NCI-H345 treated with DMSO at 0.1 percent for 48 hours (cell line): Measurements from ENCODE around the gene BTBD17.
A peak's percentile ranks its signal among the peaks of the same experiment; 100 is the strongest.

ENCODE experiments used
- DNase-seq: peaks from one replicate; lab custom pipeline; 2025; ENCODE audit not compliant: unreplicated experiment; lab: John Stamatoyannopoulos, UW

The BTBD17 gene

GRCh38 chr17:74359916-74360315 lies 1.8 kb downstream of the BTBD17 start:
- no peak for DNase-seq

- no peak for DNase-seq
Measured at GRCh38 chr17:74358697-74359096, 3.0 kb downstream of the BTBD17 start.

- no peak for DNase-seq
Measured at GRCh38 chr17:74357466-74357809, 4.2 kb downstream of the BTBD17 start.

GRCh38 chr17:74356646-74357465 lies 4.8 kb downstream of the BTBD17 start:
- no peak for DNase-seq

- DNase-seq, result no peak
Measured at GRCh38 chr17:74355065-74355464, 6.6 kb downstream of the BTBD17 start.

GRCh38 chr17:74354561-74354960 lies 7.1 kb downstream of the BTBD17 start:
- no peak for DNase-seq

- no peak for DNase-seq
Measured at GRCh38 chr17:74354123-74354522, 7.5 kb downstream of the BTBD17 start.

GRCh38 chr17:74353446-74354060 lies 8.1 kb downstream of the BTBD17 start:
- DNase-seq, result no peak

GRCh38 chr17:74351552-74352210 lies 10.0 kb downstream of the BTBD17 start:
- no peak for DNase-seq

GRCh38 chr17:74350486-74350885 lies 11.2 kb downstream of the BTBD17 start:
- DNase-seq, result no peak

GRCh38 chr17:74349120-74349519 lies 12.5 kb downstream of the BTBD17 start:
- DNase-seq, result no peak

GRCh38 chr17:74347646-74348045 lies 14.0 kb downstream of the BTBD17 start:
- no peak for DNase-seq

- DNase-seq, result no peak
Measured at GRCh38 chr17:74345433-74346241, 16.0 kb downstream of the BTBD17 start.

- DNase-seq, result no peak
Measured at GRCh38 chr17:74344658-74345057, 17.0 kb downstream of the BTBD17 start.

GRCh38 chr17:74343526-74344284 lies 18.0 kb downstream of the BTBD17 start:
- DNase-seq, result no peak

GRCh38 chr17:74343121-74343520 lies 18.5 kb downstream of the BTBD17 start:
- DNase-seq, result no peak

- peak; percentile 45 for DNase-seq
Measured at GRCh38 chr17:74342224-74342623, 19.4 kb downstream of the BTBD17 start.

GRCh38 chr17:74340470-74341023 lies 21.1 kb downstream of the BTBD17 start:
- no peak for DNase-seq

GRCh38 chr17:74339537-74340195 lies 22.0 kb downstream of the BTBD17 start:
- peak; percentile 97 for DNase-seq
